ENCODE results near the gene MYH6. TPM values are rescaled to one million over a fixed set of nuclear protein-coding genes. Genes with fewer than 3 reads are reported as not detected.
A peak's percentile ranks its signal among the peaks of the same experiment; 100 is the strongest.

The MYH6 gene
- total RNA-seq, 1 experiment from 2014 or later, result not detected

DNA sequence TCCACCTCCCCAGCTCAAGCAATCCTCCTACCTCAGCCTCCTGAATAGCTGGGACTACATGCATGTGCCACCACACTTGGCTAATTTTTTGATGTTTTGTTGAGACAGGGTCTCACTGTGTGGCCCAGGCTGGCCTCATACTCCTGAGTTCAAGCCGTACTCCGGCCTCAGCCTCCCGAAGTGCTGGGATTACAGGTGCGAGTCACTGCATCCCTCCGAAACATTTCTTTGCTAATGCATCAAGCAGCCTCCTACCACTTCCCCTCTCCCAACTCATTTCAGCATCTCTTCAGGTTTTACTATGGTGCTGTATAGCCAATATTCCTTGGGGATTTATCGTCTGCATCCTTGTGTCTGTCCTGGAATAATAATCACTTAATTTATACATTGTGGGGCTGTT, 53.1 kb downstream of the MYH6 start:
- ChIA-PET CTCF (no interaction called here), POLR2A (ENCODE audit: low non-redundant PET) (no interaction called here)
- BruUV-seq (replicated peaks), result no TSS peak
- H3K27ac ChIP-seq (ENCODE audit: low read depth, low read length, poor library complexity, severe bottlenecking), result no peak overlapping the region
- TF ChIP-seq, protein P1, sequence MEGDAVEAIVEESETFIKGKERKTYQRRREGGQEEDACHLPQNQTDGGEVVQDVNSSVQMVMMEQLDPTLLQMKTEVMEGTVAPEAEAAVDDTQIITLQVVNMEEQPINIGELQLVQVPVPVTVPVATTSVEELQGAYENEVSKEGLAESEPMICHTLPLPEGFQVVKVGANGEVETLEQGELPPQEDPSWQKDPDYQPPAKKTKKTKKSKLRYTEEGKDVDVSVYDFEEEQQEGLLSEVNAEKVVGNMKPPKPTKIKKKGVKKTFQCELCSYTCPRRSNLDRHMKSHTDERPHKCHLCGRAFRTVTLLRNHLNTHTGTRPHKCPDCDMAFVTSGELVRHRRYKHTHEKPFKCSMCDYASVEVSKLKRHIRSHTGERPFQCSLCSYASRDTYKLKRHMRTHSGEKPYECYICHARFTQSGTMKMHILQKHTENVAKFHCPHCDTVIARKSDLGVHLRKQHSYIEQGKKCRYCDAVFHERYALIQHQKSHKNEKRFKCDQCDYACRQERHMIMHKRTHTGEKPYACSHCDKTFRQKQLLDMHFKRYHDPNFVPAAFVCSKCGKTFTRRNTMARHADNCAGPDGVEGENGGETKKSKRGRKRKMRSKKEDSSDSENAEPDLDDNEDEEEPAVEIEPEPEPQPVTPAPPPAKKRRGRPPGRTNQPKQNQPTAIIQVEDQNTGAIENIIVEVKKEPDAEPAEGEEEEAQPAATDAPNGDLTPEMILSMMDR (conservative IDR thresholded peaks at IDR 0.05; ENCODE audit: low read depth, low read length), result no peak
- TF ChIP-seq EZH2 (IDR thresholded peaks at IDR 0.05; ENCODE audit: borderline replicate concordance, low read depth, low read length, poor library complexity, severe bottlenecking), result no peak
- H3K4me1 ChIP-seq (ENCODE audit: insufficient read depth, low read length, poor library complexity, severe bottlenecking), result peaks cover 5% of the 10 kb centered on the region
- no peak for DNase-seq (ENCODE audit: low spot score)
- H3K4me3 ChIP-seq (ENCODE audit: low read depth, low read length, poor library complexity, severe bottlenecking), result no peak overlapping the region
- H3K36me3 ChIP-seq (ENCODE audit: insufficient read depth, low read length, poor library complexity, severe bottlenecking), result peaks cover 36% of the 10 kb centered on the region
- H3K27me3 ChIP-seq (replicated peaks; ENCODE audit: insufficient read depth, low read depth, low read length, poor library complexity), result no peaks in the 10 kb centered on the region
- no peaks in the 10 kb centered on the region for H3K9me3 ChIP-seq (ENCODE audit: low read depth, low read length, poor library complexity, severe bottlenecking)
- intact Hi-C loops (cut with micrococcal nuclease; ENCODE audit: unreplicated experiment), result no loop called here

DNA sequence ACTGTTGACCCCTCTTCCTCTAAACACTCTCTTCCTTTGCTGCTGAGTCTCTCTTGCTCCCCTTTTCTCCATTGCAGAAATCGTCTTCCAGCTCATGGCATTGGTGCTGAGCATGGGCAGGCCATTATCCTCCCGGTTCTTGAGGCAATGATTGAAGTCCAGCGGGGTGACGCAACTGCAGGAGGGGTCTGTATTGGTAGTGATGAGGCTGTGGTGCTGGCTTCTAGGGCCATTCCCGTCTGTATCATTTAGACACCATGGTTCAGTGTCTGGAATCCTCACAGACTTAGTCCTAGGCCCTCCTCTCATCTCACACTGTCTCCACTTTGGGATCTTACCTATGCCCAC, 54.7 kb downstream of the MYH6 start:
- BruUV-seq (replicated peaks), result no TSS peak
- peaks cover 5% of the 10 kb centered on the region for H3K4me1 ChIP-seq (ENCODE audit: insufficient read depth, low read length, poor library complexity, severe bottlenecking)
- DNase-seq (ENCODE audit: low spot score), result no peak
- H3K27me3 ChIP-seq (replicated peaks; ENCODE audit: insufficient read depth, low read depth, low read length, poor library complexity), result no peaks in the 10 kb centered on the region
- no peaks in the 10 kb centered on the region for H3K9me3 ChIP-seq (ENCODE audit: low read depth, low read length, poor library complexity, severe bottlenecking)
- intact Hi-C loops (cut with micrococcal nuclease; ENCODE audit: unreplicated experiment), result no loop called here
- no peak overlapping the region for H3K27ac ChIP-seq (ENCODE audit: low read depth, low read length, poor library complexity, severe bottlenecking)
- peaks cover 20% of the 10 kb centered on the region for H3K36me3 ChIP-seq (ENCODE audit: insufficient read depth, low read length, poor library complexity, severe bottlenecking)
- no peak for TF ChIP-seq EZH2 (IDR thresholded peaks at IDR 0.05; ENCODE audit: borderline replicate concordance, low read depth, low read length, poor library complexity, severe bottlenecking)
- ChIA-PET POLR2A (ENCODE audit: low non-redundant PET) (interaction anchor here (0.5 to 1.0 kb wide), 2 partner anchors 26 to 301 kb away, joined by 3 to 4 read pairs; no protein-coding TSS in a partner anchor), CTCF (no interaction called here)
- H3K4me3 ChIP-seq (ENCODE audit: low read depth, low read length, poor library complexity, severe bottlenecking), result no peak overlapping the region

DNA sequence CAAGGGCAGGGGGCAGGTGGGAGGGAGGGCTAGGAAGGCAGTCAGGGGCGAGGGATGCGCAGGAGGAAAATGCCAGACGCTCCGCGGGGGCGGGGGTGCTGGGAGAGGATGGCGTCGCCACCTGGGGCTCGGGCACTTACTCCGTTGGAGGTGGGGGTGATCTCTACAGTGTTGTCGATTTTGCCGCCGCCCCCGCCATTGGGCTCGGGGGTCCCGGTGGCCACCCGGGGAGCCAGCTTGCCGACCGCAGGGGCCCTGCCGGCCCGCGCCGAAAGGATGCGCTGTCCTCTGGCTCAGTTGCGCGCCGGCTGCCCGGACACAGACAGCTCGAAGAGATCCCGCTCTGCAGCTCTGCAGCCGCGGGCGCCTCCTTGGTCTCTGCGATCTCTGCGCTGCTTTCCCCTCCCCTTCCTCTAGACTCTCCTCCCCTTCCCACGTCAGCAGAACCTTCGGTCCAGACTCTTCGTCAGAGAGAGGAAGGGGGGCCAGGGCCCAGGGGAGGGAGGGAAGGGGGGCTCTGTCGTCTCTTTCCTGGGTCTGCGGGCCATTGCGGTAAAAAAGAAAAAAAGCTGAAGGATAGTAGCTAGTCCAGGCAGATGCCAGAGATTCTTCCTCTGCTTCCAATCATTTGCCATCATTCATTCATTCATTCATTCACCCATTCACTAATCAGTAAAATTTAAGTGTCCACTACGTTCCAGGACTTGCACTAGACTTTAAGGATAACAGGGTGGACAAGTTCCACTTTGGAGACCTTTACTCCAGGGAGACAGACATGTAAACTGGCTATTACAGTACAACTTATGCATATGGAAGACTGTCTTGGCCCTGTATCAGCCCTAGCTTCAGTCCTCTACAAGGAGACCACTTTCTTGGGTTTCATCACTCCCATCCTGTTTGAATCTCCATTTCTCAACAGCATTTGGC, 55.3 kb downstream of the MYH6 start, which contains the start of gene SLC22A17:
TSS of gene SLC22A17 (minus strand) at position 382 of the 927 bp plus-strand sequence.
- DNase-seq (ENCODE audit: low spot score), result peak; percentile 91
- Histone ChIP-seq H3K27me3 (replicated peaks; ENCODE audit: insufficient read depth, low read depth, low read length, poor library complexity) (no peaks in the 10 kb centered on the region), H3K4me1 (ENCODE audit: insufficient read depth, low read length, poor library complexity, severe bottlenecking) (peaks cover 5% of the 10 kb centered on the region), H3K27ac (ENCODE audit: low read depth, low read length, poor library complexity, severe bottlenecking) (peak within 1 kb of the TSS; percentile 61), H3K4me3 (ENCODE audit: low read depth, low read length, poor library complexity, severe bottlenecking) (peak within 1 kb of the TSS; percentile 76), H3K36me3 (ENCODE audit: insufficient read depth, low read length, poor library complexity, severe bottlenecking) (peaks cover 14% of the 10 kb centered on the region), H3K9me3 (ENCODE audit: low read depth, low read length, poor library complexity, severe bottlenecking) (no peaks in the 10 kb centered on the region)
- no TSS peak for BruUV-seq (replicated peaks)
- POLR2A ChIA-PET (ENCODE audit: low non-redundant PET), result no interaction called here
- TF ChIP-seq, protein P1 (conservative IDR thresholded peaks at IDR 0.05; ENCODE audit: low read depth, low read length), result no peak
- no peak for TF ChIP-seq EZH2 (IDR thresholded peaks at IDR 0.05; ENCODE audit: borderline replicate concordance, low read depth, low read length, poor library complexity, severe bottlenecking)
- intact Hi-C loops (cut with micrococcal nuclease; ENCODE audit: unreplicated experiment), result loop anchor here (1.0 kb wide), 1 partner anchor 16 kb away; no protein-coding TSS in a partner anchor
- CTCF ChIA-PET, result interaction anchor here (0.8 kb wide), 1 partner anchor 86 kb away, joined by 3 read pairs; no protein-coding TSS in a partner anchor

Measured in A673 (cell line).